ENCODE results near the gene PTPN9.

GRCh38 chr15:75479670-75480069 lies 99.4 kb downstream of the PTPN9 start:
- TF ChIP-seq POLR2A (IDR thresholded peaks at IDR 0.05): no peak
- no peak for TF ChIP-seq CTCF (IDR thresholded peaks at IDR 0.05)

Measured in suprapubic skin (tissue), 3 donors.